HG02885 (cell line): ENCODE measurements around the gene GTSE1.

Experiments used
- ATAC-seq: cut with Tn5 transposase; IDR thresholded peaks from one replicate; pipeline ENCODE4 v1.9.1; 2021; ENCODE audit warnings: mild to moderate bottlenecking; ENCODE audit not compliant: unreplicated experiment, poor library complexity

The GTSE1 gene

DNA sequence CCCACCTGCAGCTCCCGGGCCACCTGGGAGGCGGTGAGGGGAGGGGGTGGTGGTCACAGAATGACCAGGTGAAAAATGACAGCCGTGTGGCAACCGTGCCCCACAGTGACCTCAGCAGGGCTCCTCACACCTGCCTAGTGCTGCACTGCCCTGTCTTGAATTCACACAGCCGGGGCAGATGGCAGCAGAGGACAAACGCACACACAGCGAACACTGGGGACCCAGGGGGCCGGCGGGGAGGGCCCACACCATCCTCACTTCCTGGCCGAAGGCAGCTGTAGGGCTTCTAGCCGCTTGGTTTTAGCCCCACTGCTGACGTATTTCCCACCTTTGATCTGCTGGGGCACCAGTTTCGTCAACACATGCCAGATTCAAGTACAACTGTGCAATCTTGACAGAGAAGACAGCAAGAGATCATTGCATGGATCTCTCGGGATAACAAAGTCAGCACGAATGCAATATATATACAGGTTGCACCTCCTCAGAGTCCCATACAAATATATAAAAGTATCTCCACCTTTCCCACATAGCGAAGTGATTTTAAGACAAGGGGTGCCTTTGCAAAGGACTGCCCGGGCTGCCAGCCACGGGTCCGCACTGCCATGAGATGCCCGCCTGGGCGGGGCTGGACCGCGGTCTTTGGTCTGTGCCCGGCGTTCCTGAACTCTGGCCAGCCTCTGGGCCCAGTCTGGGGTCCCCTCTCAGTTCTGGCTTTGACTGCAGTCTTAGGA lies 65.7 kb downstream of the GTSE1 start:
- no peak for ATAC-seq

DNA sequence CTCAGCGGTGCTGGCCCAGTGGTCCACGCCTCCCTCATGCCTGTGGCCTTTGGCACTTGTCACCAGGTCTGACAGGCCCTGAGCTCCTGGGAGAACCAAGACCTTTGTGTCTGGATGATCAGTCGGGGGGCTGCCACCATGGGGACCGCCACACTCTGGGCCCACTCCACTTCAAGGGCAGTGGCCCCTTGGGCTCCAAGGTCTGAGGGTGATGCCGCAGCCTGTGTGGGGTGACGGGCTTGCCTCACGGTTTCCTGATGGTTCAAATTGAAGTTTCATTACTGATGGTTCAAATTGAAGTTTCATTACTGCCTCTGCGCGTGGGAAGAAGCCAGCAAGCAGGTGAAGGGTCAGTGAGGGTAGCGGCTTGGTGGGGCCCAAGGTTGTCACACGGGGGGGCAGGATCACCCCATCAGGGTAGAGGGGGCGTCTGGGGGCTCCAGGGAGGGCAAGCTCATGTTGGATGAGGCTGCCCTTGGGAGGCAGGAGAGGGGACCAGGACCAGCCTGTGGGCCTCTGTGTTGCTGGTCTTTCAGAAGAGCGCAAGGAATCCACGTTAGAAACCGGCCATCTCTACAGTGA lies 66.4 kb downstream of the GTSE1 start:
- no peak for ATAC-seq

DNA sequence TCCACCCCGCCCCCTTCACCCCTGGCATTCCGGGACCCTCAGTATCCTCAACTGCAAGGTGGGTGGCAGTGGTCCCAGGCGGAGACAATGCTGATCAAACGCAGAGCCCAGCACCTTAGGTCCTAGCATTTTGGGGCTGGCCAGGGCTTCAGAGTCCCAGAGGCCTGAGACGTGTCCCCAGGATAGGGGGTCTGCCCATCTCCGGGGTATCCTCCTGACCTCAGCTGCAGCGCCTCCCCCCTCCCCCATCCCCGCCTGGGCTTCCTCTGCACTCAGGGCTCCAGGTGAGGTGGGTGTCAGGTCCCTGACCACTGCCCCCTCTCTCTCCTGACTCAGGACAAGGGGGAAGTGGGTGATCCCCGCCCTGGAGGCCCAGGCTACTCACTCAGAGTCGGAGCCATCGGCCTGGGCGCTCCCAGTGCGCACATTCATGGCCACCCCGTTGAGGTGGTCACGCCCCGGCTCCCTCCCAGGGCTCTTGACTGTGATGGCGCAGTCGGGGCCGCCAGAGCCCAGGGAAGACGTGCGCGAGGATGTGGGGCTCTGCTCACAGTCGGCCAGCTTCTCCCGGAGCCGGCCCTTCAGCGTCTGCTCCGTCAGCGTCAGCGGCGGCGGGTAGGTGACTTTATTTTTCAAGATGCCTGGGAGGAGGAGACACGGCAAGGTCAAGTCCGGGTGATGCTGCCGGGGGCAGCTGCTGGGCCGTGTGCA lies 67.1 kb downstream of the GTSE1 start:
- no peak for ATAC-seq

DNA sequence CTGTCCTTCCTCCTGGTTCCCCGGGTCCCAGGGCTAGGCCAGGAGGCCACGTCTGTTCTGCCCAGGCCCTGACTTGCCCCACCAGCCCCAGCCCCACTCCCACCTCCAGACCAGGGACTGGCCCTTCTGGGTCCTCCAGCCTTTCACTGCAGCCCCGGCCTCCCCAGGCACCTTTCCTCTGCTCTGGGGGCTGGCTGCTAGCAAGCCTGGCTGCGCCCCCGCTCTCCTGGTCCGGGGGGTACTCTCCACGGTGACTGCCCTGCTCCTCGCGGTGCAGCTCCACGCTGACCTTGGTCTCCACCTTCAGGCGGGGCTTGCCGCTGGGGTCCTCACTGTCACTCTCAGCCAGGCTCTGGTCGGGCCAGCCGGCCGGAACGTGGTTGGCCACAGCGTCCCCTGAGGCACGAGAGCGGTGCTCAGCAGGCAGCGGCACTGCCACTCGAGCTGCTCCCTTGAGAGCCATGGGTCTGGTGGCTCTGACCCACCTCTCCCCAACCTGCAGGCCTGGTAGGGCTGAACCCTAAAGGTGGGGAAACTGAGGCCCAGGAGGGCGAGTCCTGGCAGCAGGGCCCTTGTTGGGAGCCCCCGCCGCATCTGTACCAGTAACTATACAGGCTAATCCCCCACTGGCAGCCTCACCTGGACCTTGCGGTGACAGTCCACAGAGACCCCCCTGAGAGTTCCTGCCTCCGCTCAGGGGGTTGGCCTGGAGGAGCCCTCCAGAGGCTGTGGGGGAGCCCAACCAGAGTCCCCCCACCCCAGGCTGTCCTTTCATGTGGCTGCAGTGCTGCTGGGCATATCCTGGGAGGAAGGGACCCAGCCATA lies 67.9 kb downstream of the GTSE1 start:
- no peak for ATAC-seq

DNA sequence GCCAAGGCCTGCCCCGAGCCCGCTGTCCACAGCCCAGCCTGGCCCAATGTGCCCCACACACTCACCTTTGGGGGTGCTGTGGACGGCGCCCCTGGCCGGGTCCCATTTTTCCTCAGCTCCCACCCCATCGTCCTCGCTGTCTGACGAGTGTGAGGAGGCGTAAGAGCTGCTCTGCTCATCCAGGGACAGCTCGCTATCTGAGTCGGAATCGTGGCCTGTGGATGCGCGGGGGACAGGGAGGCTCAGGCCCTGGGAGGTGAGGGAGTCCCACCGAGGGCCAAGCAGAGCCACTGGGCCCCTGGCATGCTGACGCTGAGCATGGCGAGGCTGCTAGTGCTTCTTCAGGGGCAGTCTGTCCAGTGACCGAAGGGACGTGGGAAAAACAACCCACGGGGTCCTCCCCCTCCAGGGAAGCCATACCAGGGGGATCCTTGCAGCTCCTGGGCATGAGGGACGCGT lies 68.5 kb downstream of the GTSE1 start:
- ATAC-seq: no peak

DNA sequence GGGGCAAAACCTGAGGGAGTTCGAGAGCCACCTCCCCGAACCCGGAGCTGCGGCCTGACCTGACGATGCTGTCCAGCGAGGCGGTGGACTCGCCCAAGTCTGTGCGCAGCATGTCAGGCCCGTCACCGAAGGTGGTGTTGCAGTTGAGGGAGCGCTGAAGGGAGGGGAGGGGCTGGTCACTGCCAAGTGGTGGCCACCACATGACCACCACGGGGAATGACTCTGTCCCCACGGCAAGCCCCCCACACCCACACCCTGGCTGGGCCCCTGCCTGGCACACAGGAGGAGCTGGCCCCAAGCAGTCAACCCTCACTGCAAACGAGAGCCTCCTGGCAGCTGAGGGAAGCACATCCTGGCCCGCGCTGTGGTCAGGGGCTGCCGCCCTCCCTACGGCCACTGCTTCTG lies 69.7 kb downstream of the GTSE1 start:
- no peak for ATAC-seq

DNA sequence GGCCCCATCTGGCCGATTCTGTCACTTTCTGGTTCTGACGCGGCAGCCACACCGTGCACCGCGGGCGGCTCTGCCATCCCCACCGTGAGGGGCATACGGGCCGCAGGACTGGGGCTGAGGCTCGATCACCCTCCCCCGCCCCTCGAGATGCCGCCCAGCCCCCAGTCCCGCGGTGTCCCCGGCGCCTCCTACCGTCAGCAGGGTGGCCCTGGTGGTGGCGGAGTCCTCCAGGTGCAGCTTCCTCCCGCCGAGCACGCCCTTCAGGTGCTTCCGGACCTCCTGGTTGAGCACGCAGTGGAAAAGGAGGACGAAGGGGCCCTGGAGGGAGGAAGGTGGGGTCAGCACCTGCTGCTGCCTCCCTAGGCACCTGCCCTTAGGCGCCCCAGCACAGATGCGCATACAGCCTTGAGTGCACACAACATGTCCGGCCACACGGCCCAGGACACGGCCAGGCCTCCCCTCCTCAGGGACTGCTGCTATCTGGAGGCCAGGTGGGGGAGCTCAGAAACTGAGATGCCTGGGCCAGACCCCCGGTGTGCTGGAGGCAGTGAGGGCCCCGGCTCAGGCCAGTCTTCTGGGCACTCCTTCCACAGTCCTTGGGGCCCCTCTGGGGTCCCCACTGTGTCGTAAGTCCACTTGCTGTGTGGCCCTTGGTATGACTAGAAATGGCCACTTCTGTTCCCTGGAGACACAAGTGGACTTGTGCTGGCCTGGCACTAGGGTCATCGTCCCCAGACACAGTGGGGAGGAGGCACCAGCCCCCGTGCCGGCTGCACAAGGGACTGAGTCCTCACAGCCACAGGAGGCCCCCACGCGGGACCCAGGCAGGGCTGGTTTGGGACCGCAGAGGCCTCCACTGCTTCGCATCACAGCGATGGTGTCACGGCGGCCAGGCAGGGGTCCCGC lies 70.4 kb downstream of the GTSE1 start:
- ATAC-seq: no peak

DNA sequence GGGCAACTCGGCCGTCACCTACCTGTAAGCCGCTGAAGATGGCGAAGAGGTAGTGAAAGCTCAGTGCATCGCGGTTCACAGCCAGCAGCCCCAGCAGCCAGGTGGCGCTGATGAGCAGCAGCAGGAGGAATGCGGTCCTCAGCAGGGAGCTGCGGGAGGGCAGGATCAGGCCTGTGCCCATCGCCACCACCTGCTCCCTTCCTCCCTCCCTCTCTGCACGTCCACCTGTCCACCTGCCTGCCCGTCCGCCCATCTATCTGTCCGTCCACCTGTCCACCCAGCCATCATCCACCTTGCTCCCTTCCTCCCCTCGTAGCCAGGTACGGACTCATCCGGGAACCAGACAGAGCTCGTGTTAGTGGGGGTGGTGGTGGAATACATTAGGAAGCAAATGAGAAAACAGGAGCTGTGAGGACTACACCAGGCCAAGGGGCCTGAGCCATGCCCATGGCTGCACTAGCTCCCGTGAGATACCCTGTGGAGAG lies 71.1 kb downstream of the GTSE1 start:
- no peak for ATAC-seq

DNA sequence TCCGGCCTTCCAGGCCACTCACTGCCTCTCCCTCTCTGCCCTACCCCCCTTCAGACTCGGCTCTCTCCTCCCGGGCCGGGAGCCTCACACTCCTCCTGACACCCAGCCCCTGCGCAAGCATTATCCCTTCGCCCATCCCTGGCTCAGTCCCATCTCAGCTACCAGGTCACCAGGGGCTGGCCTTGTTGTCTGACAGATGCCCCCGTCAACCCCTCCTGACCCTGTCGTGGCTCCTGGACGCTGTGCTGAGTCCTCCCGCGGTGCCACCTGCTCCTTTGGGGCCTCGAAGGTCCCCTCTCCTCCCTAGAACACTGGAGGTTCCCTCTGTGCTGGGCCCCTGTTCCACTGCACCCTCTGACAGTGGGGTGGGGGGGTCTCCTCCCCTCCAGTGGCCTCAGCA lies 71.8 kb downstream of the GTSE1 start:
- no peak for ATAC-seq

DNA sequence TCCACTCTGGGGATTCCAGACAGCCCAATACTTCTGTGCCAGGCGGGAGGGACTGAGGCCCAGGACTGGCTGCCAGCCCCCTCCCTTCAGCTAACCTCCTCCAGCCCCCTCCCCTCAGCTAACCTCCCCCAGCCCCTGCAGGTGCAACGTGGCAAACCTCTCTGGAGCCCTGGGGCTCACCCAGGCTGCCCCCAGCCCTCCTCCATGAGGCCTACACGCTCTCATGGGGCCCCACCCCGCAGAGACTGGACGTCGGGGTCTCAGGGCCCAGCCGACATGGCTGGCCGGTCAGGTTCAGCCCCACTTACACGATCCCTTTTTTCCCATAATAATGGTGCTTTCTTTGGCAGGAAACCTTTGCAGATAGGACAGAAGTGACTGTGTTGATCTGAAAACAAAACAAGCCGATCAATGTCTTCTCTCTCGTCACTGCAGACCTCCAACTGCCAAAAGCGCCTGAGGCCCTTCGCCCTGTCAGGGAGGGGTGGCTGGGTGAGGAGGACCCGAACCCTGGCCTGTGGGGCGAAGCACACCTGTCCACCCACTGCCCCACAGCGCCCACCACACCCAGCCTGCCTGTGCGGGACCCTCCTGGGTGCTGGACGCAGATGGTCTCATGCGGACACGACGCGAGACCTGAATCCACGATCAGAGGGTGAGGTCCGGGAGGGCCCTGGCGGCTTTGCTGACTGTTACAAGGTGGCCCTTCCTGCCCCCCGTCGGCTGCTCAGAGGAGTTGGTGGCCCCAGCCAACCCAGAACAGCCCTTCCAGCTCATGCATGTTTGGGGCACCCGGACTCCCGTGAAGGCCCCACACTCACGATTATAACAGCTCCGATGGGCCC lies 72.4 kb downstream of the GTSE1 start:
- ATAC-seq: no peak

DNA sequence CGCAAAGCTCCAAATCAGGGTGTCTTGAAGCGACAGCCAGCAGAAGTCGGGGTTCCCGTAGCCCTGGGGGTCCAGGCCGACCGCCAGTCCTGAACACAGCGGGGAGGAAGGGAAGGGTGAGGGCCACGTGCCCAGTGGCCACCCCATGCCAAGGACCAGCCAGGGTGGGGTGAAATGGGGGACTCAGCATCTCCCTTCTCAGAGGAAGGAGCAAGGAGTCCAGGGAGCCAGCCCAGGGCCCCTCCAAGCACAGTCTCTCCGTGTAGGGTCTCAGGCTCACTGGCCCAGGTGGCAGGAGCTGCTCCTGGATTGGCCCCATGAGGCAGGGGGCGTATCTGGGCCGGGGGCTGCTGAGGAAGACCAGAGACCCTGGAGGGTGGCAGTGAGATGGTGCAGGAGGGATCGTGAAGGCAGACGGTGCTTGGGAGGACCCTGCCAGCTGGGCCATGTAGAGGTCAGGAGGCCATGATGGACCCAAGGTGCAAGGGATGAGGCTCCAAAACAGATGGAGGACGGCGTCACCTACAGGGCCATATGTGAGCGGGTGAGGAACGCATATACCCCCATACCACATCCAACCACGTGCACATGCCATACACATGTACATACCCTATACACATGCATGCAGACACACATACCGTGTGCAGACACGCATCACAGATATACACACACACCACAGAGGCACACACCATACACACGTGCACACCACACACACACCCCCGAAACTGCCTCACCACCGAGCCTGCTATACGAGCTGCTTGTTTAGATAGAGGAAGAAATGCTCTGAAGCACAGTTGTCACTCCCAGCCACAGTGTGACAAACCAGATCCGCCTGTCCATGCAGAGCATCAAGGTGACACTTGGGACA lies 73.3 kb downstream of the GTSE1 start:
- ATAC-seq: no peak

DNA sequence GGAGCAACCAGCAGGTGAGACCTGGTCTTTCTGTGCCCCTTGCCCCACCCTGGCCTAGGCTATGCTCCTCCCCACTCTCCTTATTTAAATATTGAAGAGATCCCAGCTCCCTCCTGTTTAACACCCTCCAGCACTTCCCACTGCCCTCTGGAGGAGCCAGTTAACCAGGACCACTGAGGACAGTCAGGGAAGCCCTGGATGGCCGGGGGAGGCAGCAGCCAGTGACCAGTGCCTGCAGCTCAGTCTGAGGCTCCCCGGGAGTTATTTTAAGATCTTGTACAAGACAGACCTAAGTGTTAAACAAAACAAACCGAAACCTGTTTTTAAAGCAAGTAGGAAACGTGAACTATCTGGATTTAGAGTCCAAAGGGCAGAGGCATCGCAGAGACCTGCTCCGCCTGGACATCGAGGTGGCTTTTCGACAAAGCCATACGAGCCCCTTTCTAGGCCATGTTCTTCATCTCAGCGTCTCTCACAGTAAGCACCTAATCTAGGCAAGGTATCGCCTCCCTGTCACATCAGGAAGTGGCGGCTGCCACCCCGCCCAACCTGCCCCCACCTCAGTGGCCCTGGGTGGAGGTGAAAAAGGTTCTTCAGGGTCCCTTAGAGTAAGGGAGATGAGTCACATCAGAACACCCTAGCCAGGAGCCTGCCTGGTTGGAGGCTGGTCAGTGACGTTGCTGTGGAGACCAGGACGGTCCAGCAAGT lies 74.1 kb downstream of the GTSE1 start:
- ATAC-seq: no peak

DNA sequence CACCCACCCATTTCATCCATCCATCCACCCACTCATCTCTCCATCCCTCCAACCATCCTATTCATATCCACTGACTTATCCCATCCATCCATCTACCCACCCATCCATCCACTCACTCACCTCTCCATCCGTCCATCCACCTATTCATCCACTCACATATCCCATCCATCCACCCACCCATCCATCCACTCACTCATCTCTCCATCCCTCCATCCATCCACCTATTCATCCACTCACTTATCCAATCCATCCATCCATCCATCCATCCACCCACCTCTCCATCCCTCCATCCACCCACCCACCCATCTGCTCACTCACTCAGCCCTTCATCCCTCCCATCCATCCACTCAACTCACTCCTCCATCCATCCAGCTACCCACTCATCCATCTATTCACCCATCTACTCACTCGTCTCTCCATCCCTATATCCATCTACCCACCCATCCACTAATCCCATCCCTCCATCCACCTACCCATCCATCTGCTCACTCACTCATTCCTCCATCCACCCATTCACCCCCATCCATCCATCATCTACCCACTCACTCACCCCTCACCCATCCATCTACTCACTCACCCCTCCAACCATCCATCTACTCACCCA lies 75.1 kb downstream of the GTSE1 start:
- no peak for ATAC-seq

DNA sequence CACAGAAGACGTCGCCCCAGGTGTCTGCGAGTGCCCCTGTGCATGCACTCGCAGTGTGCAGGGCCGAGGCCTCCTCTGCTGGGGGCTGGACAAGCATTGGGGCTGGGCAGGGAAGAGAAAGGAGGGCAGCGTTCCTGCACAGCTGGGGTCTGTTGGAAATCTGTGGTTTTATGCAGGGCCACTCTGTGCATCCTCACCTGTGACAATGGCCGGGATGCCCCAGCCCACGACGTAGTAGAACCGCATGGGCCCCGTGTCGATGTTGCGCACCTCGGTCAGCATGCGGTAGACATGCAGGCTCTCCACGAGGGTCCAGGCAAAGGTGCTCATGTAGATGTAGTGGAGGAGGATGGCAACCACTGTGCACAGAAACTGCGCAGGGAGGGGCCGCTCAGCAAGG lies 76.0 kb downstream of the GTSE1 start:
- ATAC-seq: no peak

DNA sequence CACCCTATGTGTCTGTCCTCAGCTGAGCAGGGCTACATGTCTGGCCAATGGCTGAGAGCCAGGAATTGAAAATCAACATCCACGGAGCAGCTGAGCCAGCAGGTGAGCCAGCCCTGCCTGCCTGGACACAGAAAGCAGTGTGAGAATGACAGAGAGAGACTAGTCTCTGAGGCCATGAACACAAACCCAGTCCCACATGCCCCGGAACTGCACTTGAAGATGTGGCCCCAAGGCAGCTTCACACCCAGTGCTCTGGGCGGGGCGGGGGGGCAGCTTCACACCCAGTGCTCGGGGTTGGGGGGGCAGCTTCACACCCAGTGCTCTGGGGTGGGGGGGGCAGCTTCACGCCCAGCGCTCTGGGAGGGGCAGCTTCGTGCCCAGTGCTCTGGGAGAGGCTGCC lies 76.5 kb downstream of the GTSE1 start:
- no peak for ATAC-seq

DNA sequence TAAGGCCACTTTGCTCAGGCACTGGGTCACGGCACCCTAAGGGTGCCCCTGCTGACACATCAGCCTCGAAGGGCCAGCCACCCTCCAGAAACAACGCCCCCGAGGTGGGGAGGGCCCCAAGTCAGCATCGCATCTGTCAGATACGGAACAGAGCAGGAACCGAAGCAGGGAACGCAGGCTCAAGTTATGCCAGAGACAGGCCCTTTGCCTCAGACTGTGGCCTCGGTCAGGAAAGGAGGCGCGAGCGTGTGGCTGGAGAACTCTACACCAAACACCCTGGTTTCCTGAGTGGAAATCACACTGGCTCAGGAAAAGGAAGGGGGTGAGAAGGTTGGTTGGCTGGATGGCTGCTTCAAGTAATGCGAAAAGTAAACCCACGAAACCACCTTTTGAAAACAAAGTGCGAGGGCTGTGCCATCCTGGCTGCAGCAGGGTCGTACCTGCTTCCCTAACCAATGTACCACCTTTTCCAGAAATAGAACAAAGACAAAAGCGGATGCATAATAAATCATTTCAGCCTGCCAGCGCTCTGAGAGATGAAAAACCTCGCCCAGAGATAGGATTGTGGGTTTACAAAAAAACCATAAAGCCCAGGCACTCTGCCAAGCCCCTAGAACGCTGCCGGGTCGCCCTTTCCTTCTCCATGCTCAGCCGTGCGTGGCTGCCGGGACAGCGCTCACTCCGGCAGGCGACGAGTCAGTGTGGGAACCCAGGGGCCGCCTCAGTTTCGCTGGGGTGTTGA lies 77.4 kb downstream of the GTSE1 start:
- ATAC-seq: no peak
